ENCODE results near the gene SCRN2.

DNA sequence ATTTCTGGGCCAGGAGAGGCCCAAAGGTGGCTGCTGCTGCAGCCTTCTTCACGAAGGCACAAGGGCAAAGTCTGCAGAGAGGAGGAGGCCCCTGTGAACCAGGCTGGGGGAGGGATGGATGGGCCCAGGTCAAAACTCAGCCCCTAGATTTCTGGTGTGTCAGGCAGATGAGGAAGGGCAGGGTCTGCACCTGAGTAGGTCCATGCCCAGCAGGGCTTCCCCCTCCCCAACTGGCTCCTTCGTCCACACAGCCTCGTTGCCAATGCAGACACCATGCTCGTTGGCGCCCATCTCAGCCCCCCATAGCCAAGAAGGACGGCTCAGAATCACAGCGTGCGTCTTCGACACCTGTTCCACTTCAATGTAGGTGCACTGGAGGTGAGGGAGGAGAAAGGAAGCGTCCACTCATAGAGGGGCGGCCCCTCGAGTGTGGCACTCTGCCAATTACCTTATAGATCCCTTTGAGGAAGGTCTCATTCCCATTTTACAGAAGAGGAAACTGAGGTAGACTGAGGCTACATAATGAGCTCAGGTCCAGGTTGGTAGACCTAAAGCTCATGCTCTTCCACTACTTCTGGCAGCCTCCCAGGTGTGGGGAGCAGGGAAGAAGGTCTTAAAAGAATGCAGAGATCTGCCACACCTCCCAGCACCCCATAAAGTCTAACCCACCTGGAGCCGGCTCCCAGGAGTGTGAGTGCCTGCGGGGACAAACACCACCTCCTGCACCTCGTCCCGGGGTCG, 902 bp downstream of the SCRN2 start:
- TF ChIP-seq, protein P1, sequence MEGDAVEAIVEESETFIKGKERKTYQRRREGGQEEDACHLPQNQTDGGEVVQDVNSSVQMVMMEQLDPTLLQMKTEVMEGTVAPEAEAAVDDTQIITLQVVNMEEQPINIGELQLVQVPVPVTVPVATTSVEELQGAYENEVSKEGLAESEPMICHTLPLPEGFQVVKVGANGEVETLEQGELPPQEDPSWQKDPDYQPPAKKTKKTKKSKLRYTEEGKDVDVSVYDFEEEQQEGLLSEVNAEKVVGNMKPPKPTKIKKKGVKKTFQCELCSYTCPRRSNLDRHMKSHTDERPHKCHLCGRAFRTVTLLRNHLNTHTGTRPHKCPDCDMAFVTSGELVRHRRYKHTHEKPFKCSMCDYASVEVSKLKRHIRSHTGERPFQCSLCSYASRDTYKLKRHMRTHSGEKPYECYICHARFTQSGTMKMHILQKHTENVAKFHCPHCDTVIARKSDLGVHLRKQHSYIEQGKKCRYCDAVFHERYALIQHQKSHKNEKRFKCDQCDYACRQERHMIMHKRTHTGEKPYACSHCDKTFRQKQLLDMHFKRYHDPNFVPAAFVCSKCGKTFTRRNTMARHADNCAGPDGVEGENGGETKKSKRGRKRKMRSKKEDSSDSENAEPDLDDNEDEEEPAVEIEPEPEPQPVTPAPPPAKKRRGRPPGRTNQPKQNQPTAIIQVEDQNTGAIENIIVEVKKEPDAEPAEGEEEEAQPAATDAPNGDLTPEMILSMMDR (conservative IDR thresholded peaks at IDR 0.05; ENCODE audit: low read depth, low read length) = no peak
- TF ChIP-seq EZH2 (IDR thresholded peaks at IDR 0.05; ENCODE audit: low read length, unreplicated experiment) (no peak), EZH2phosphoT487 (IDR thresholded peaks at IDR 0.05; ENCODE audit: borderline replicate concordance, low read length) (no peak)

Measured in PC-3 (cell line).